AG04450 (cell line): ENCODE measurements around the gene EMP2. TPM values are rescaled to one million over a fixed set of nuclear protein-coding genes. Genes with fewer than 3 reads are reported as not detected.

ENCODE experiments used
- CTCF ChIA-PET: fragments of 300-600, 350-600 bp; formaldehyde crosslinking; extraction: SDS; loops from one replicate; lab custom pipeline; 2022; ENCODE audit warnings: antibody characterized with exemption, inconsistent platforms; lab: Charles Lee
- POLR2A ChIA-PET: fragments of 350-600 bp; formaldehyde crosslinking; extraction: SDS; loops from one replicate; lab custom pipeline; 2021; ENCODE audit warnings: antibody characterized with exemption, inconsistent platforms; lab: Yijun Ruan, JAX
- DNase-seq: peaks from one replicate; pipeline ENCODE4 v3.0.0-alpha.2; 2011; ENCODE audit warnings: low read depth, low spot score
- H3K27ac ChIP-seq: one replicate; pipeline ENCODE4 v1.5.1; 2012; ENCODE audit warnings: low read depth, low read length, control low read depth
- H3K27me3 ChIP-seq: one replicate; pipeline ENCODE4 v1.6.0; 2012; ENCODE audit warnings: low read length; ENCODE audit not compliant: control insufficient read depth, insufficient read depth
- H3K4me3 ChIP-seq: 2 replicates; pipeline ENCODE4 v1.5.1; 2011; ENCODE audit warnings: mild to moderate bottlenecking, low read depth, low read length, control low read depth
- H3K9me3 ChIP-seq: 2 replicates; pipeline ENCODE4 v1.5.1; 2012; ENCODE audit warnings: low read length; ENCODE audit not compliant: control insufficient read depth, insufficient read depth
- polyA plus RNA-seq: library from polyadenylated mRNA; depleted of rRNA; stranded (reverse); fragments of >200 nt; gene quantifications from 2 replicates; pipeline ENCODE4 v1.2.3, GENCODE V29; 2011
- TF ChIP-seq, protein P1 (sequence below): IDR thresholded peaks from 2 replicates; pipeline ENCODE4 v1.5.1; 2011; ENCODE audit warnings: low read depth, low read length, control low read depth, inconsistent platforms

The EMP2 gene
- polyA plus RNA-seq, 1 experiment, result 15.2 TPM

GRCh38 chr16:10599626-10600025, 19.2 kb upstream of the EMP2 start:
- H3K27me3 ChIP-seq, result peaks cover 15% of the 10 kb centered on the region
- ChIA-PET POLR2A (interaction anchor here (0.7 kb wide), 1 partner anchor 19 kb away, joined by 4 read pairs; the partner anchor contains the start of gene EMP2), CTCF (interaction anchor here (1.4 kb wide), 1 partner anchor 20 kb away, joined by 4 read pairs; the partner anchor contains the start of gene EMP2)
- no peak for DNase-seq
- H3K4me3 ChIP-seq, result no peak overlapping the region
- H3K27ac ChIP-seq, result no peak overlapping the region
- H3K9me3 ChIP-seq, result 0 out of 2 replicates have a peak, but pooled peaks cover 2% of the 10 kb centered on the region
- TF ChIP-seq, protein P1, sequence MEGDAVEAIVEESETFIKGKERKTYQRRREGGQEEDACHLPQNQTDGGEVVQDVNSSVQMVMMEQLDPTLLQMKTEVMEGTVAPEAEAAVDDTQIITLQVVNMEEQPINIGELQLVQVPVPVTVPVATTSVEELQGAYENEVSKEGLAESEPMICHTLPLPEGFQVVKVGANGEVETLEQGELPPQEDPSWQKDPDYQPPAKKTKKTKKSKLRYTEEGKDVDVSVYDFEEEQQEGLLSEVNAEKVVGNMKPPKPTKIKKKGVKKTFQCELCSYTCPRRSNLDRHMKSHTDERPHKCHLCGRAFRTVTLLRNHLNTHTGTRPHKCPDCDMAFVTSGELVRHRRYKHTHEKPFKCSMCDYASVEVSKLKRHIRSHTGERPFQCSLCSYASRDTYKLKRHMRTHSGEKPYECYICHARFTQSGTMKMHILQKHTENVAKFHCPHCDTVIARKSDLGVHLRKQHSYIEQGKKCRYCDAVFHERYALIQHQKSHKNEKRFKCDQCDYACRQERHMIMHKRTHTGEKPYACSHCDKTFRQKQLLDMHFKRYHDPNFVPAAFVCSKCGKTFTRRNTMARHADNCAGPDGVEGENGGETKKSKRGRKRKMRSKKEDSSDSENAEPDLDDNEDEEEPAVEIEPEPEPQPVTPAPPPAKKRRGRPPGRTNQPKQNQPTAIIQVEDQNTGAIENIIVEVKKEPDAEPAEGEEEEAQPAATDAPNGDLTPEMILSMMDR, result no peak

DNA sequence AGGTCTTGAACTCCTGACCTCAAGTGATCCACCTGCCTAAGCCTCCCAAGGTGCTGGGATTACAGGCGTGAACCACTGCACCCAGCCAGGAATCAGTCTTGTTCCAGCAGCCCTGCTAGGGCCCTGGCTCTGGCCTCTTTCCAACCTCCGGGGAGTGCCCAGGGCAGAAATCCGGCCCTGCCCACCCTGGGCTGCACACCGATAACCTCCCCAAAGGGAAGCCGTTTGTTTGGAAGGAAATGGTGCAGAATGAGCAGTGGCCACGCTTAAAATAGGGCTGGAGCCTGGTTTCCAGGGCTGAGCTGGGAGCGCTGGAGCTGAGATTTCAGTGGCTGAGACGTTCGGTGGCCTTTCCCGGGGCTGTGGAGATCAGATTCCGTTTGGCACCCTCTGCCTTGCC, 17.8 kb upstream of the EMP2 start:
- Histone ChIP-seq H3K4me3 (no peak overlapping the region), H3K9me3 (no peaks in the 10 kb centered on the region), H3K27me3 (peaks cover 13% of the 10 kb centered on the region), H3K27ac (no peak overlapping the region)
- POLR2A ChIA-PET, result no interaction called here
- TF ChIP-seq, protein P1, result no peak
- no peak for DNase-seq
- CTCF ChIA-PET, result no interaction called here

DNA sequence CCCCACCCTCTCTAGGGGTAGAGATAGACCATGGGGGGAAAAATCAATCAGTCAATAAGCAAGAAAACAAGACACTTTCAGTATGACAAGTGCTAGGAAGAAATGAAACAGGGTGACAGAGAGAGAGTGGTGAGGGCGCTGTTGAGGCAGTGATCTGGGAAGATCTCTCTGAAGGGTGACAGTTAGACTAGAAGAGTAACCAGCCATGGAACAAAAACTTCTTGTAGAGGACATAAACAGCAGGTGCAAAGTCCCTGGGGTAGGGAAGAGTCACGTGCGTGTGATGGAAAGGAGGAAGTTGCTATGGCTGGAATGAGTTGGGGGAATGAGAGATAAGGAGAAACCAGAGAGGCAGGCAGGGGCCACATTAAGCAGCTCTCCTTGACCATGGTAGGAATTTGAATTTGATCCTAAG, 16.8 kb upstream of the EMP2 start:
- no peaks in the 10 kb centered on the region for H3K9me3 ChIP-seq
- no peak overlapping the region for H3K27ac ChIP-seq
- no peak overlapping the region for H3K4me3 ChIP-seq
- POLR2A ChIA-PET, result no interaction called here
- CTCF ChIA-PET, result interaction anchor here (0.5 kb wide), 1 partner anchor 87 kb away, joined by 3 read pairs; no protein-coding TSS in a partner anchor
- DNase-seq, result no peak
- TF ChIP-seq, protein P1, result no peak
- peaks cover 11% of the 10 kb centered on the region for H3K27me3 ChIP-seq

DNA sequence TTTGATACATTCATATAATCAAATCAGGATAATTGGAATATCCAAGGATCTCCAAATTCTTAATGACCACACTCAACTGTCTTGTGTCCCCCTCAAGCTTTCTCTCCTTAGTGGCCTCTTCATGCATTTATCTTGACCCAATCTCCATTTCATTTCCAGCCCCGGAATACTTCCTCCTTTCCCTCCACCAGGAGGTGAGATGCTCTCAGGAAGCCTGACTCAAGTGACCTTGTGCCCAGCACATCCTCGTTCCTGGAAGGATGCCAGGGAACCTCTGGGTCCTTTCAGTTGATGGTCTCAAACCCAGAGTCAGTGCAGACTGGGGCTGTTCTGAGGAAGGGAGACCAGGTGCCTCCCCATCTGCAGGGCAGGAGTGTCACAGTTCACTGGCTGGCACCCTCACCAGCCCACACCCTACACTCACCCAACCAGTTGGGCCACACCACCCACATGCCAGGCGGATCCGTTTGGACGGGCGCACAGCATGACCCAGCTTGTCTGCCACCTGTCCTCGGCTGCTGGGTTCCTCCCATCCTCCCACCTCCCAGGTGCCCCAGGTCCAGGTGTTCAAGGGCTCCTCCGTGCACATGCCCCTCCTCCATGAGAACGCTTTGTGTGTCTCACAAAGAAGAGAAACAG, 14.0 kb upstream of the EMP2 start:
- no peak for DNase-seq

DNA sequence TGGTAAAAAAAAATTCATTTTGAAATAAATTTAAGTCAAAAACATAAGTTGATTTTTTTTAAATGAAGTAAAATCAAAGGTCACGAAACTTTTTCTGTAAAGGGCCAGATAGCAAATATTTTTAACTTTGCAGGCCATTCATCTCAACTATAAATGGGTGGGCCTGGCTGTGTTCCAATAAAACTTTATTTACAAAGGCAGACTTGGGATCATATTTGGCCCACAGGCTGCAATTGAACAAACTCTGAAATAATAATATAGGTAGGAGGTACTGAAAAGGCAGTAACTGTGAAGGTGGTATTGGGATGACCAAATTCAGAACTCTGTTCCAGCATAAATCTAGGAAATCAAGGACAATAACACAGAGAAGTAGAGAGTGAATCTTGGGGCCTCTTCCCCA, 12.2 kb upstream of the EMP2 start:
- H3K27me3 ChIP-seq, result peaks cover 8% of the 10 kb centered on the region
- DNase-seq, result no peak
- no peak overlapping the region for H3K4me3 ChIP-seq
- POLR2A ChIA-PET, result no interaction called here
- CTCF ChIA-PET, result no interaction called here
- H3K9me3 ChIP-seq, result no peaks in the 10 kb centered on the region
- TF ChIP-seq, protein P1, result no peak
- no peak overlapping the region for H3K27ac ChIP-seq

More for the DNA sequence above, 14.0 kb upstream of the EMP2 start:
- TF ChIP-seq, protein P1, result no peak
- peaks cover 10% of the 10 kb centered on the region for H3K27me3 ChIP-seq
- ChIA-PET POLR2A (no interaction called here), CTCF (no interaction called here)
- H3K27ac ChIP-seq, result no peak overlapping the region
- H3K9me3 ChIP-seq, result no peaks in the 10 kb centered on the region
- no peak overlapping the region for H3K4me3 ChIP-seq
